OCI-LY3 (cell line): ENCODE measurements around the gene ZNF829.

Source experiments
- H2AFZ ChIP-seq: fragments of 200-600, 300-600 bp; shearing (Covaris generic); 2 replicates; pipeline ENCODE4 v1.6.0; 2014; ENCODE audit warnings: antibody characterized with exemption, low read depth, low read length
- H3K27ac ChIP-seq: fragments of 200-600, 300-600 bp; sonication (generic); 2 replicates; pipeline ENCODE4 v1.5.1; 2014; ENCODE audit warnings: mild to moderate bottlenecking, low read length, moderate library complexity, mixed read lengths
- H3K27me3 ChIP-seq: fragments of 200-600, 300-600 bp; sonication (generic); 2 replicates; pipeline ENCODE4 v1.6.1; 2014; ENCODE audit warnings: low read depth, low read length, mixed read lengths
- H3K36me3 ChIP-seq: fragments of 200-600, 300-600 bp; sonication (generic); replicated peaks from 2 replicates; pipeline ENCODE3; 2014; ENCODE audit warnings: low read depth, low read length, mixed read lengths
- H3K4me1 ChIP-seq: fragments of 300-600, 200-600 bp; sonication (generic); 2 replicates; pipeline ENCODE4 v1.6.1; 2014; ENCODE audit warnings: low read length, mixed read lengths
- H3K4me2 ChIP-seq: fragments of 200-600, 300-600 bp; sonication (generic); 2 replicates; pipeline ENCODE4 v1.6.1; 2014; ENCODE audit warnings: low read length, mixed read lengths
- H3K4me3 ChIP-seq: fragments of 300-600, 200-600 bp; sonication (generic); 2 replicates; pipeline ENCODE4 v1.5.1; 2014; ENCODE audit warnings: antibody characterized with exemption, mild to moderate bottlenecking, low read length, moderate library complexity
- H3K79me2 ChIP-seq: fragments of 300-600, 200-600 bp; shearing (Covaris generic); 2 replicates; pipeline ENCODE4 v1.6.1; 2014; ENCODE audit warnings: mild to moderate bottlenecking, low read length, mixed read lengths
- H3K9ac ChIP-seq: fragments of 300-600, 200-600 bp; shearing (Covaris generic); 2 replicates; pipeline ENCODE4 v1.6.0; 2014; ENCODE audit warnings: mild to moderate bottlenecking, low read length, moderate library complexity
- H3K9me3 ChIP-seq: fragments of 200-600, 300-600 bp; shearing (Covaris generic); 2 replicates; pipeline ENCODE4 v1.6.1; 2014; ENCODE audit warnings: low read length, mixed read lengths; ENCODE audit not compliant: insufficient read depth
- H4K20me1 ChIP-seq: fragments of 200-600, 300-600 bp; sonication (generic); 2 replicates; pipeline ENCODE4 v1.6.1; 2016; ENCODE audit warnings: low read length, mixed read lengths; ENCODE audit not compliant: insufficient read depth
- EZH2phosphoT487 ChIP-seq: fragments of 200-600 bp; shearing (Covaris generic); IDR thresholded peaks from 2 replicates; pipeline ENCODE4 v1.6.1; 2018; ENCODE audit warnings: antibody characterized with exemption, mixed run types, low read depth
- TF ChIP-seq, protein P1 (sequence below): fragments of 200-600, 300-600 bp; sonication (generic); IDR thresholded peaks from 2 replicates; pipeline ENCODE4 v1.5.1; 2014; ENCODE audit warnings: antibody characterized with exemption, low read length, low read depth

The ZNF829 gene

DNA sequence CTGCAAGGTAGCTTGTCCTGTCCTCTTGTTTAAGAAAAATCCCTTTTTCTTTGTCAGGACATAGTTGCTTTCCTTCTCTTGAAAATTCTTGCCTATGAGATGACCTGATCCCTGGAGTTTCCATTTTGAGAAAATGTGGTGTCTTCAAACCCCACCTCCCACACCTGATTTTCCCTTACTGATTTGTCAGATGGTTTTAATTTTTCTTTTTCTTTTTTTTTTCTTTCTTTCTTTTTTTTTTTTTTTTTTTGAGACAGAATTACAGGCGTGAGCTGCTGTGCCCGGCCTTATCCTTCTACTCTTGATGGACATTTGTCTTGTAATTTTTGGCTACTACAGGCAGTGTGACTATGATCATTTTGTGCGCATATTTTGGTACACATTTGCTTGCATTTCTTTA, 64.2 kb downstream of the ZNF829 start:
- Histone ChIP-seq H3K27me3 (no peaks in the 10 kb centered on the region), H4K20me1 (no peaks in the 10 kb centered on the region), H3K4me2 (no peak overlapping the region; the same call in 1 of the 2 replicates), H3K9ac (no peak overlapping the region), H3K9me3 (no peaks in the 10 kb centered on the region), H3K36me3 (peaks cover 18% of the 10 kb centered on the region), H3K4me3 (peak overlapping the region; percentile 97; the same call in 1 of the 2 replicates), H2AFZ (no peak overlapping the region), H3K4me1 (peaks cover 7% of the 10 kb centered on the region), H3K79me2 (peaks cover 28% of the 10 kb centered on the region), H3K27ac (no peak overlapping the region)
- no peak for TF ChIP-seq EZH2phosphoT487
- TF ChIP-seq, protein P1, sequence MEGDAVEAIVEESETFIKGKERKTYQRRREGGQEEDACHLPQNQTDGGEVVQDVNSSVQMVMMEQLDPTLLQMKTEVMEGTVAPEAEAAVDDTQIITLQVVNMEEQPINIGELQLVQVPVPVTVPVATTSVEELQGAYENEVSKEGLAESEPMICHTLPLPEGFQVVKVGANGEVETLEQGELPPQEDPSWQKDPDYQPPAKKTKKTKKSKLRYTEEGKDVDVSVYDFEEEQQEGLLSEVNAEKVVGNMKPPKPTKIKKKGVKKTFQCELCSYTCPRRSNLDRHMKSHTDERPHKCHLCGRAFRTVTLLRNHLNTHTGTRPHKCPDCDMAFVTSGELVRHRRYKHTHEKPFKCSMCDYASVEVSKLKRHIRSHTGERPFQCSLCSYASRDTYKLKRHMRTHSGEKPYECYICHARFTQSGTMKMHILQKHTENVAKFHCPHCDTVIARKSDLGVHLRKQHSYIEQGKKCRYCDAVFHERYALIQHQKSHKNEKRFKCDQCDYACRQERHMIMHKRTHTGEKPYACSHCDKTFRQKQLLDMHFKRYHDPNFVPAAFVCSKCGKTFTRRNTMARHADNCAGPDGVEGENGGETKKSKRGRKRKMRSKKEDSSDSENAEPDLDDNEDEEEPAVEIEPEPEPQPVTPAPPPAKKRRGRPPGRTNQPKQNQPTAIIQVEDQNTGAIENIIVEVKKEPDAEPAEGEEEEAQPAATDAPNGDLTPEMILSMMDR, result no peak

- Histone ChIP-seq H2AFZ (peak within 1 kb of the TSS; percentile 92), H4K20me1 (no peaks in the 10 kb centered on the region), H3K4me1 (peaks cover 7% of the 10 kb centered on the region)
Measured at GRCh38 chr19:36850559-36851442, 65.3 kb downstream of the ZNF829 start, which contains the start of gene ZNF345. Gene ZNF345, plus strand, starts transcription at chr19:36850876. Its CDS starts 25,955 bp downstream, at chr19:36876831.

DNA sequence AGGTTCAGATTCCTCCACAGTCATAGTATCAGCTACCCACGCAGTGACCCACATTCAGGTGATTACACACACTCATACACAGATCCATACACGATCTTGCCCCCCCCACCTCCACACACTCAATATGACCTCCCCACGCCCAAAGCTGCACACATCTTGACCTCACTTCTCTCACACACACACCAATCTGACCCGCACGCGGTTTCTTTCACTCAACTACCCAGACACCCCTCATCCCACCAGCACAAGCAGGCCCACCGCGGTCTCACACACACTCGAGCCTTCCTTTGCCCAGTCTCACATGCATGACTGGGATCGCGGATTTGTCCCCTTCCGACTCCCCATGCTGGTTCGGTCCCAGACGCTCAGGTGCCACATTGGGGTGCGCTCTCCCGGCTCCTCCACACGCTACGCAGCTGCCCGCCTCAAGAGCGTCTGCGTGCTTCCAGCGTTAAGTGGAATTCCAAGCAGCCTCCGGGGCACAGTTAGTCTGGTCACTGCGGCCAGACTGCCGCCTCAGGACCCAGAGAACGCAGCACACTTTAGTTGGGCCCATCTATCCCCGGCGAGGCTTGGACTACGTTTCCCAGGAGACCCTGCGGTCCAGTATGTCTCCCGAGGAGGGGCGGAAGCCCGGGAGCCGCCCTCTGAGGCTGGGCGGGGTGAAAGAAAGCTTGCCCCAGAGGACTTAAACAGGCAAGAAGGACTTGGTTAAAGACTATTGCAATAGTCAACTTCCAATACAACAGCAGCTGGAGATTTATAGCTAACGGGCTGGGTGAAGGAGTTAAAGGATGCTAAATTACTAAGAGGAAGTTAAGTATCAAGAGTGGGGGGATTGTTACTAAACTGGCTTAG, 66.2 kb downstream of the ZNF829 start:
- TF ChIP-seq EZH2phosphoT487, result no peak
- TF ChIP-seq, protein P1, result no peak
- Histone ChIP-seq H3K27me3 (no peaks in the 10 kb centered on the region), H3K79me2 (peaks cover 28% of the 10 kb centered on the region), H3K4me3 (peak overlapping the region; percentile 97), H3K4me1 (peaks cover 7% of the 10 kb centered on the region), H3K27ac (peak overlapping the region; percentile 67), H4K20me1 (no peaks in the 10 kb centered on the region), H3K36me3 (peaks cover 26% of the 10 kb centered on the region), H3K9me3 (no peaks in the 10 kb centered on the region), H2AFZ (peak overlapping the region; percentile 92), H3K9ac (peak overlapping the region; percentile 92), H3K4me2 (peak overlapping the region; percentile 90)

More at GRCh38 chr19:36850559-36851442, 65.3 kb downstream of the ZNF829 start, which contains the start of gene ZNF345:
- Histone ChIP-seq H3K79me2 (peaks cover 28% of the 10 kb centered on the region), H3K4me2 (peak within 1 kb of the TSS; percentile 90), H3K27me3 (no peaks in the 10 kb centered on the region), H3K27ac (peak within 1 kb of the TSS; percentile 67), H3K36me3 (peaks cover 21% of the 10 kb centered on the region), H3K9me3 (no peaks in the 10 kb centered on the region), H3K4me3 (peak within 1 kb of the TSS; percentile 97), H3K9ac (peak within 1 kb of the TSS; percentile 92)
- TF ChIP-seq, protein P1, result no peak
- no peak for TF ChIP-seq EZH2phosphoT487
